Measurements from ENCODE around the gene NHEJ1.

Gene NHEJ1

GRCh38 chr2:219030177-219030940, 130.3 kb downstream of the NHEJ1 start:
- H3K36me3 ChIP-seq = no peaks in the 10 kb centered on the region
- no peaks in the 10 kb centered on the region for H3K27me3 ChIP-seq
- no peaks in the 10 kb centered on the region for H3K9me3 ChIP-seq
- H3K4me1 ChIP-seq = no peaks in the 10 kb centered on the region
- no peak for DNase-seq
- no peak overlapping the region for H3K4me3 ChIP-seq (ENCODE audit: low read depth, low read length)
- TF ChIP-seq CTCF (IDR thresholded peaks at IDR 0.05; ENCODE audit: low read depth, low read length) = no peak

GRCh38 chr2:219029829-219030165, 130.8 kb downstream of the NHEJ1 start:
- no peaks in the 10 kb centered on the region for H3K36me3 ChIP-seq
- no peaks in the 10 kb centered on the region for H3K27me3 ChIP-seq
- peak; percentile 87 for DNase-seq
- no peaks in the 10 kb centered on the region for H3K4me1 ChIP-seq
- no peaks in the 10 kb centered on the region for H3K9me3 ChIP-seq
- H3K4me3 ChIP-seq (ENCODE audit: low read depth, low read length) = no peak overlapping the region
- TF ChIP-seq CTCF (IDR thresholded peaks at IDR 0.05; ENCODE audit: low read depth, low read length) = peak; percentile 97

- H3K4me1 ChIP-seq = no peaks in the 10 kb centered on the region
- DNase-seq = no peak
- H3K27me3 ChIP-seq = no peaks in the 10 kb centered on the region
- no peak for TF ChIP-seq CTCF (IDR thresholded peaks at IDR 0.05; ENCODE audit: low read depth, low read length)
- H3K36me3 ChIP-seq = no peaks in the 10 kb centered on the region
- no peaks in the 10 kb centered on the region for H3K9me3 ChIP-seq
- no peak overlapping the region for H3K4me3 ChIP-seq (ENCODE audit: low read depth, low read length)
Measured at GRCh38 chr2:219028996-219029828, 131.4 kb downstream of the NHEJ1 start.

- Histone ChIP-seq H3K4me1 (no peaks in the 10 kb centered on the region), H3K9me3 (no peaks in the 10 kb centered on the region), H3K27me3 (no peaks in the 10 kb centered on the region), H3K36me3 (no peaks in the 10 kb centered on the region), H3K4me3 (ENCODE audit: low read depth, low read length) (no peak overlapping the region)
- DNase-seq = no peak
- no peak for TF ChIP-seq CTCF (IDR thresholded peaks at IDR 0.05; ENCODE audit: low read depth, low read length)
Measured at GRCh38 chr2:219028141-219028540, 132.5 kb downstream of the NHEJ1 start.

- TF ChIP-seq CTCF (IDR thresholded peaks at IDR 0.05; ENCODE audit: low read depth, low read length) = no peak
Measured at GRCh38 chr2:219027511-219028055, 133.0 kb downstream of the NHEJ1 start.

More at GRCh38 chr2:219027511-219028055, 133.0 kb downstream of the NHEJ1 start:
- Histone ChIP-seq H3K36me3 (no peaks in the 10 kb centered on the region), H3K27me3 (no peaks in the 10 kb centered on the region), H3K4me1 (no peaks in the 10 kb centered on the region), H3K9me3 (no peaks in the 10 kb centered on the region), H3K4me3 (ENCODE audit: low read depth, low read length) (no peak overlapping the region)
- no peak for DNase-seq

All from BE2C (cell line).